Measurements from ENCODE around the gene SLC22A4.

GRCh38 chr5:132295505-132296411 is 1.6 kb downstream of the SLC22A4 start:
- TF ChIP-seq REST (IDR thresholded peaks at IDR 0.05), result no peak
- no peak for TF ChIP-seq CTCF (IDR thresholded peaks at IDR 0.05; ENCODE audit: low read depth, low read length, missing input control)
- no peak for TF ChIP-seq JUND (IDR thresholded peaks at IDR 0.05)
- no peak for TF ChIP-seq RAD21 (IDR thresholded peaks at IDR 0.05)
